HepG2 (cell line): ENCODE results near the gene ARHGEF40. TPM values are rescaled to one million over a fixed set of nuclear protein-coding genes. Genes with fewer than 3 reads are reported as not detected.

Experiments
- BCL6 ChIP-seq: IDR thresholded peaks from 2 replicates; pipeline ENCODE4 v1.6.1; 2016; ENCODE audit warnings: missing genetic modification reagents, missing compliant biosample characterization
- GLI4 ChIP-seq: sonication (generic); formaldehyde crosslinking; IDR thresholded peaks from 2 replicates; pipeline ENCODE4 v1.5.1; 2020; ENCODE audit warnings: missing genetic modification reagents, mild to moderate bottlenecking, moderate library complexity, borderline replicate concordance
- GZF1 ChIP-seq: sonication (generic); formaldehyde crosslinking; IDR thresholded peaks from 2 replicates; pipeline ENCODE4 v1.5.1; 2020; ENCODE audit warnings: mild to moderate bottlenecking, missing genetic modification reagents
- HES4 ChIP-seq: sonication (generic); formaldehyde crosslinking; IDR thresholded peaks from 2 replicates; pipeline ENCODE4 v1.9.0; 2021; ENCODE audit warnings: mild to moderate bottlenecking, missing genetic modification reagents, borderline replicate concordance
- HMG20A ChIP-seq: IDR thresholded peaks from 2 replicates; pipeline ENCODE4 v1.6.1; 2016; ENCODE audit warnings: borderline replicate concordance
- JUN ChIP-seq: sonication (generic); formaldehyde crosslinking; IDR thresholded peaks from 2 replicates; pipeline ENCODE4 v1.4.0; 2020; ENCODE audit warnings: mild to moderate bottlenecking, missing genetic modification reagents
- KDM1A ChIP-seq: IDR thresholded peaks from 2 replicates; pipeline ENCODE4 v1.6.1; 2016; ENCODE audit warnings: missing compliant biosample characterization
- KDM5B ChIP-seq: sonication (generic); formaldehyde crosslinking; IDR thresholded peaks from 2 replicates; pipeline ENCODE4 v1.4.0; 2020; ENCODE audit warnings: missing genetic modification reagents, mild to moderate bottlenecking, borderline replicate concordance
- KMT2A ChIP-seq: sonication (generic); formaldehyde crosslinking; IDR thresholded peaks from 2 replicates; pipeline ENCODE4 v1.4.0; 2020; ENCODE audit warnings: missing genetic modification reagents
- MXD4 ChIP-seq: IDR thresholded peaks from 2 replicates; pipeline ENCODE4 v1.6.1; 2016; ENCODE audit warnings: mild to moderate bottlenecking, missing biosample characterization, missing genetic modification reagents
- MYPOP ChIP-seq: sonication (generic); formaldehyde crosslinking; IDR thresholded peaks from 2 replicates; pipeline ENCODE4 v1.8.1; 2023; ENCODE audit warnings: mild to moderate bottlenecking, moderate library complexity, missing genetic modification reagents
- NCOA5 ChIP-seq: sonication (generic); formaldehyde crosslinking; IDR thresholded peaks from 2 replicates; pipeline ENCODE4 v1.4.0; 2020; ENCODE audit warnings: missing genetic modification reagents
- NR2C2 ChIP-seq: sonication (generic); formaldehyde crosslinking; IDR thresholded peaks from 2 replicates; pipeline ENCODE4 v1.4.0; 2020; ENCODE audit warnings: missing genetic modification reagents, mild to moderate bottlenecking, moderate library complexity, borderline replicate concordance
- SIN3A ChIP-seq: IDR thresholded peaks from 2 replicates; pipeline ENCODE4 v1.6.1; 2011; ENCODE audit warnings: low read depth, mild to moderate bottlenecking, control low read depth, low read length, borderline replicate concordance
- SP5 ChIP-seq: IDR thresholded peaks from 2 replicates; pipeline ENCODE4 v1.6.1; 2016; ENCODE audit warnings: low read depth, borderline replicate concordance
- SPEN ChIP-seq: sonication (generic); formaldehyde crosslinking; IDR thresholded peaks from 2 replicates; pipeline ENCODE4 v1.5.1; 2020; ENCODE audit warnings: low read depth, mild to moderate bottlenecking, missing genetic modification reagents
- TEAD3 ChIP-seq: optimal IDR thresholded peaks from 2 replicates; pipeline ENCODE3; 2016; ENCODE audit warnings: borderline replicate concordance
- ZBTB38 ChIP-seq: sonication (generic); formaldehyde crosslinking; IDR thresholded peaks from 2 replicates; pipeline ENCODE4 v1.5.1; 2020; ENCODE audit warnings: mild to moderate bottlenecking, missing genetic modification reagents
- ZNF10 ChIP-seq: sonication (generic); formaldehyde crosslinking; IDR thresholded peaks from 2 replicates; pipeline ENCODE4 v1.4.0; 2020; ENCODE audit warnings: mild to moderate bottlenecking, low read depth, missing genetic modification reagents, borderline replicate concordance
- ZNF788 ChIP-seq: sonication (generic); formaldehyde crosslinking; IDR thresholded peaks from 2 replicates; pipeline ENCODE4 v1.5.0; 2020; ENCODE audit warnings: mild to moderate bottlenecking, missing genetic modification reagents, borderline replicate concordance
- polyA plus RNA-seq, 8 experiments: library from polyadenylated mRNA; depleted of rRNA in 3 of 8; stranded (reverse) in 7 of 8; unstranded in 1 of 8; fragments of >200 nt; fragmentation: Illumina TruSeq in 4 of 8; extraction: Trizol in 4 of 8; gene quantifications; 2 replicates each; pipeline versions ENCODE4 v1.2.1 to v1.2.3, GENCODE V29; 2011 to 2016; ENCODE audit warnings: low read depth in 4 of 8, missing spikeins in 1 of 8, mixed read lengths in 1 of 8; ENCODE audit not compliant: insufficient read depth in 1 of 8
- total RNA-seq, 5 experiments: library from RNA; depleted of rRNA; stranded (reverse); fragments of >200 nt; fragmentation: Illumina TruSeq; extraction: Trizol; gene quantifications; 2 replicates each; pipeline ENCODE4 v1.2.3, GENCODE V29; 2016; ENCODE audit warnings: low read depth in 1 of 5
- TF ChIP-seq, protein P1 (sequence below): sonication (generic); formaldehyde crosslinking; IDR thresholded peaks from 2 replicates; pipeline ENCODE4 v1.5.1; 2020; ENCODE audit warnings: mild to moderate bottlenecking, missing genetic modification reagents, moderate library complexity
- TF ChIP-seq, protein P2 (sequence below): sonication (generic); formaldehyde crosslinking; IDR thresholded peaks from 2 replicates; pipeline ENCODE4 v1.9.0; 2021; ENCODE audit warnings: missing genetic modification reagents, borderline replicate concordance

The ARHGEF40 gene
- total and polyA plus RNA-seq, 2 of the 13 experiments (the other 11 are each of a cell fraction or from before 2014, with no cell fraction given): 28.1 to 78.1 TPM

- TF ChIP-seq MYPOP (CRISPR knock-in tag): no peak
- TF ChIP-seq, protein P1, sequence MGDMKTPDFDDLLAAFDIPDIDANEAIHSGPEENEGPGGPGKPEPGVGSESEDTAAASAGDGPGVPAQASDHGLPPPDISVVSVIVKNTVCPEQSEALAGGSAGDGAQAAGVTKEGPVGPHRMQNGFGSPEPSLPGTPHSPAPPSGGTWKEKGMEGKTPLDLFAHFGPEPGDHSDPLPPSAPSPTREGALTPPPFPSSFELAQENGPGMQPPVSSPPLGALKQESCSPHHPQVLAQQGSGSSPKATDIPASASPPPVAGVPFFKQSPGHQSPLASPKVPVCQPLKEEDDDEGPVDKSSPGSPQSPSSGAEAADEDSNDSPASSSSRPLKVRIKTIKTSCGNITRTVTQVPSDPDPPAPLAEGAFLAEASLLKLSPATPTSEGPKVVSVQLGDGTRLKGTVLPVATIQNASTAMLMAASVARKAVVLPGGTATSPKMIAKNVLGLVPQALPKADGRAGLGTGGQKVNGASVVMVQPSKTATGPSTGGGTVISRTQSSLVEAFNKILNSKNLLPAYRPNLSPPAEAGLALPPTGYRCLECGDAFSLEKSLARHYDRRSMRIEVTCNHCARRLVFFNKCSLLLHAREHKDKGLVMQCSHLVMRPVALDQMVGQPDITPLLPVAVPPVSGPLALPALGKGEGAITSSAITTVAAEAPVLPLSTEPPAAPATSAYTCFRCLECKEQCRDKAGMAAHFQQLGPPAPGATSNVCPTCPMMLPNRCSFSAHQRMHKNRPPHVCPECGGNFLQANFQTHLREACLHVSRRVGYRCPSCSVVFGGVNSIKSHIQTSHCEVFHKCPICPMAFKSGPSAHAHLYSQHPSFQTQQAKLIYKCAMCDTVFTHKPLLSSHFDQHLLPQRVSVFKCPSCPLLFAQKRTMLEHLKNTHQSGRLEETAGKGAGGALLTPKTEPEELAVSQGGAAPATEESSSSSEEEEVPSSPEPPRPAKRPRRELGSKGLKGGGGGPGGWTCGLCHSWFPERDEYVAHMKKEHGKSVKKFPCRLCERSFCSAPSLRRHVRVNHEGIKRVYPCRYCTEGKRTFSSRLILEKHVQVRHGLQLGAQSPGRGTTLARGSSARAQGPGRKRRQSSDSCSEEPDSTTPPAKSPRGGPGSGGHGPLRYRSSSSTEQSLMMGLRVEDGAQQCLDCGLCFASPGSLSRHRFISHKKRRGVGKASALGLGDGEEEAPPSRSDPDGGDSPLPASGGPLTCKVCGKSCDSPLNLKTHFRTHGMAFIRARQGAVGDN (CRISPR knock-in tag): peak; percentile 72
- TF ChIP-seq KDM1A (CRISPR knock-in tag): no peak
- no peak for TF ChIP-seq KMT2A
- TF ChIP-seq SIN3A: no peak
- peak; percentile 83; the same call in 1 of the 2 replicates for TF ChIP-seq ZBTB38 (CRISPR knock-in tag)
- TF ChIP-seq ZNF788 (CRISPR knock-in tag): no peak
- TF ChIP-seq GZF1 (CRISPR knock-in tag): no peak
- no peak for TF ChIP-seq NCOA5 (CRISPR knock-in tag)
- TF ChIP-seq HMG20A: no peak
- TF ChIP-seq, protein P2, sequence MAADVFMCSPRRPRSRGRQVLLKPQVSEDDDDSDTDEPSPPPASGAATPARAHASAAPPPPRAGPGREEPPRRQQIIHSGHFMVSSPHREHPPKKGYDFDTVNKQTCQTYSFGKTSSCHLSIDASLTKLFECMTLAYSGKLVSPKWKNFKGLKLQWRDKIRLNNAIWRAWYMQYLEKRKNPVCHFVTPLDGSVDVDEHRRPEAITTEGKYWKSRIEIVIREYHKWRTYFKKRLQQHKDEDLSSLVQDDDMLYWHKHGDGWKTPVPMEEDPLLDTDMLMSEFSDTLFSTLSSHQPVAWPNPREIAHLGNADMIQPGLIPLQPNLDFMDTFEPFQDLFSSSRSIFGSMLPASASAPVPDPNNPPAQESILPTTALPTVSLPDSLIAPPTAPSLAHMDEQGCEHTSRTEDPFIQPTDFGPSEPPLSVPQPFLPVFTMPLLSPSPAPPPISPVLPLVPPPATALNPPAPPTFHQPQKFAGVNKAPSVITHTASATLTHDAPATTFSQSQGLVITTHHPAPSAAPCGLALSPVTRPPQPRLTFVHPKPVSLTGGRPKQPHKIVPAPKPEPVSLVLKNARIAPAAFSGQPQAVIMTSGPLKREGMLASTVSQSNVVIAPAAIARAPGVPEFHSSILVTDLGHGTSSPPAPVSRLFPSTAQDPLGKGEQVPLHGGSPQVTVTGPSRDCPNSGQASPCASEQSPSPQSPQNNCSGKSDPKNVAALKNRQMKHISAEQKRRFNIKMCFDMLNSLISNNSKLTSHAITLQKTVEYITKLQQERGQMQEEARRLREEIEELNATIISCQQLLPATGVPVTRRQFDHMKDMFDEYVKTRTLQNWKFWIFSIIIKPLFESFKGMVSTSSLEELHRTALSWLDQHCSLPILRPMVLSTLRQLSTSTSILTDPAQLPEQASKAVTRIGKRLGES (CRISPR knock-in tag): no peak
- TF ChIP-seq JUN (CRISPR knock-in tag): no peak
- TF ChIP-seq TEAD3: no peak
- 0 out of 2 replicates have a peak, but pooled peaks have one; percentile 12 for TF ChIP-seq BCL6
- TF ChIP-seq ZNF10 (CRISPR knock-in tag): no peak
- no peak for TF ChIP-seq NR2C2 (CRISPR knock-in tag)
- peak; percentile 26; the same call in 1 of the 2 replicates for TF ChIP-seq KDM5B
- TF ChIP-seq HES4 (CRISPR knock-in tag): 0 out of 2 replicates have a peak, but pooled peaks have one; percentile 46
- TF ChIP-seq MXD4 (CRISPR knock-in tag): no peak
- TF ChIP-seq SPEN: peak; percentile 20; the same call in 1 of the 2 replicates
- no peak for TF ChIP-seq SP5 (CRISPR knock-in tag)
- TF ChIP-seq GLI4 (CRISPR knock-in tag): no peak
These were observed 16.7 kb upstream of the ARHGEF40 start (continued) for GRCh38 chr14:21053184-21054122.
